Endothelial cell of umbilical vein (primary cell): ENCODE measurements around the gene RBM33. TPM values are rescaled to one million over a fixed set of nuclear protein-coding genes. Genes with fewer than 3 reads are reported as not detected.

Source experiments
- BruUV-seq: library from RNA; stranded (reverse); fragments of 400-500 nt; replicated peaks from 2 replicates; lab custom pipeline; 2021; lab: Mats Ljungman, UMichigan
- CTCF ChIA-PET: fragments of 300-600, 350-600 bp; sonication (Branson Sonifier 250); formaldehyde crosslinking; loops from one replicate; lab custom pipeline; 2021; ENCODE audit warnings: antibody characterized with exemption, inconsistent platforms; lab: Charles Lee
- POLR2A ChIA-PET: fragments of 300-600, 350-600 bp; sonication (Branson Sonifier 250); formaldehyde crosslinking; loops from one replicate; lab custom pipeline; 2021; ENCODE audit warnings: antibody characterized with exemption, inconsistent platforms; lab: Charles Lee
- DNase-seq: peaks from one replicate; pipeline ENCODE4 v3.0.0-alpha.2; 2011; ENCODE audit warnings: low read depth, low spot score
- FAIRE-seq: peaks from 2 replicates; lab custom pipeline; 2011; peaks lifted over from hg19 to GRCh38; lab: Jason Lieb, UNC
- H2AFZ ChIP-seq: 2 replicates; pipeline ENCODE4 v1.6.0; 2012; ENCODE audit warnings: low read depth, low read length, control low read depth, inconsistent platforms
- H3K27ac ChIP-seq: 2 replicates; pipeline ENCODE4 v1.5.1; 2011; ENCODE audit warnings: low read depth, mild to moderate bottlenecking, control low read depth, low read length, moderate library complexity; ENCODE audit not compliant: insufficient read depth
- H3K27me3 ChIP-seq, 2 experiments: 2 replicates each; pipeline versions ENCODE4 v1.6.0 to v1.6.1; 2011; ENCODE audit warnings: low read length in 2 of 2, mixed read lengths in 1 of 2; ENCODE audit not compliant: control insufficient read depth in 2 of 2, insufficient read depth in 2 of 2
- H3K36me3 ChIP-seq, 2 experiments: 2 replicates in 1 of 2; 3 replicates in 1 of 2; pipeline ENCODE4 v1.5.1; 2011; ENCODE audit warnings: low read length in 2 of 2, mild to moderate bottlenecking in 1 of 2, moderate library complexity in 1 of 2; ENCODE audit not compliant: control insufficient read depth in 2 of 2, insufficient read depth in 2 of 2; ENCODE audit errors: extremely low read depth in 1 of 2
- H3K4me1 ChIP-seq: 3 replicates; pipeline ENCODE4 v1.5.1; 2011; ENCODE audit warnings: mild to moderate bottlenecking, low read length; ENCODE audit not compliant: control insufficient read depth, insufficient read depth; ENCODE audit errors: extremely low read depth
- H3K4me2 ChIP-seq: 2 replicates; pipeline ENCODE4 v1.6.1; 2011; ENCODE audit warnings: low read length, control low read depth, mixed read lengths; ENCODE audit not compliant: insufficient read depth
- H3K4me3 ChIP-seq, 3 experiments: fragments of 200-600 bp in 1 of 3; sonication (generic), shearing (Covaris generic) in 1 of 3; replicated peaks in 1 of 3; 2 replicates each; pipeline ENCODE4 v1.5.1; 2011 to 2016; ENCODE audit warnings: control low read depth in 3 of 3, low read length in 3 of 3, mild to moderate bottlenecking in 2 of 3, inconsistent platforms in 1 of 3, low read depth in 1 of 3, moderate library complexity in 1 of 3; ENCODE audit not compliant: insufficient read depth in 1 of 3
- H3K79me2 ChIP-seq: 2 replicates; pipeline ENCODE4 v1.6.0; 2012; ENCODE audit warnings: low read length, inconsistent platforms; ENCODE audit not compliant: control insufficient read depth, insufficient read depth
- H3K9ac ChIP-seq: replicated peaks from 2 replicates; pipeline ENCODE3; 2011; ENCODE audit warnings: low read length, control low read depth; ENCODE audit not compliant: insufficient read depth; ENCODE audit errors: extremely low read depth
- H3K9me1 ChIP-seq: replicated peaks from 3 replicates; pipeline ENCODE4 v1.6.0; 2011; ENCODE audit warnings: mild to moderate bottlenecking, low read length; ENCODE audit not compliant: control insufficient read depth, insufficient read depth; ENCODE audit errors: extremely low read depth
- H3K9me3 ChIP-seq: replicated peaks from 2 replicates; pipeline ENCODE4 v1.5.1; 2012; ENCODE audit warnings: low read length, inconsistent platforms; ENCODE audit not compliant: control insufficient read depth, insufficient read depth
- H4K20me1 ChIP-seq: replicated peaks from 2 replicates; pipeline ENCODE3; 2011; ENCODE audit warnings: mild to moderate bottlenecking, low read length; ENCODE audit not compliant: control insufficient read depth, insufficient read depth; ENCODE audit errors: extremely low read depth
- EZH2 ChIP-seq: IDR thresholded peaks from 2 replicates; pipeline ENCODE4 v1.6.1; 2012; ENCODE audit warnings: borderline replicate concordance, low read depth, mild to moderate bottlenecking, moderate library complexity, low read length, inconsistent platforms; ENCODE audit not compliant: severe bottlenecking
- FOS ChIP-seq: IDR thresholded peaks from 2 replicates; pipeline ENCODE4 v1.6.1; 2011; ENCODE audit warnings: mild to moderate bottlenecking, low read length, moderate library complexity, borderline replicate concordance; ENCODE audit not compliant: insufficient read depth
- GATA2 ChIP-seq: IDR thresholded peaks from 2 replicates; pipeline ENCODE4 v1.7.0; 2011; ENCODE audit warnings: low read depth, mild to moderate bottlenecking, moderate library complexity, mixed read lengths, low read length; ENCODE audit not compliant: insufficient read length, insufficient read depth
- JUN ChIP-seq: IDR thresholded peaks from 2 replicates; pipeline ENCODE4 v1.6.1; 2011; ENCODE audit warnings: borderline replicate concordance, low read depth; ENCODE audit not compliant: insufficient read length, insufficient read depth
- MYC ChIP-seq: IDR thresholded peaks from one replicate; pipeline ENCODE4 v1.6.1; 2011; ENCODE audit warnings: mild to moderate bottlenecking, low read depth, low read length
- POLR2A ChIP-seq: IDR thresholded peaks from 2 replicates; pipeline ENCODE4 v1.6.1; 2012; ENCODE audit warnings: low read depth, mild to moderate bottlenecking, control low read depth, low read length
- POLR2AphosphoS5 ChIP-seq: IDR thresholded peaks from 2 replicates; pipeline ENCODE4 v1.6.1; 2012; ENCODE audit warnings: low read depth, mild to moderate bottlenecking, control low read depth, low read length, moderate library complexity; ENCODE audit not compliant: insufficient read depth
- dilution Hi-C: fragments of 300-500 bp; cut with MboI; formaldehyde crosslinking; loops from one replicate; pipeline ENCODE4 v1.15.0; 2019; ENCODE audit warnings: low sequenced_read_pairs; ENCODE audit not compliant: extremely low pct_ligation_motif_present
- intact Hi-C: fragments of 100-400 bp; cut with micrococcal nuclease; formaldehyde crosslinking; loops from one replicate; pipeline ENCODE4 v1.10.0; 2022
- polyA plus RNA-seq, 4 experiments: library from polyadenylated mRNA; depleted of rRNA in 3 of 4; stranded (reverse) in 3 of 4; unstranded in 1 of 4; fragments of >200 nt; gene quantifications; 2 replicates each; pipeline versions ENCODE4 v1.2.1 to v1.2.3, GENCODE V29; 2011 to 2012; ENCODE audit warnings: missing spikeins in 1 of 4
- total RNA-seq: library from RNA; stranded (reverse); gene quantifications from 2 replicates; pipeline ENCODE4 v1.2.3, GENCODE V29; 2021
- TF ChIP-seq, protein P1 (sequence below): IDR thresholded peaks from 2 replicates; pipeline ENCODE4 v1.6.1; 2011; ENCODE audit not compliant: insufficient read depth, insufficient read length
- TF ChIP-seq, protein P2 (sequence below), 2 donors: IDR thresholded peaks; 1 replicate in 1 of 2; 2 replicates in 1 of 2; pipeline ENCODE4 v1.5.1; 2011; ENCODE audit warnings: low read length in 2 of 2, mild to moderate bottlenecking in 2 of 2, moderate library complexity in 2 of 2, control low read depth in 1 of 2, inconsistent platforms in 1 of 2, low read depth in 1 of 2; ENCODE audit not compliant: insufficient read depth in 1 of 2; ENCODE audit errors: extremely low read depth in 1 of 2

RBM33 gene
- total and polyA plus RNA-seq, 2 donors (not counting 3 experiments of a cell fraction or from before 2014, with no cell fraction given) = 16.2 to 68.2 TPM

DNA sequence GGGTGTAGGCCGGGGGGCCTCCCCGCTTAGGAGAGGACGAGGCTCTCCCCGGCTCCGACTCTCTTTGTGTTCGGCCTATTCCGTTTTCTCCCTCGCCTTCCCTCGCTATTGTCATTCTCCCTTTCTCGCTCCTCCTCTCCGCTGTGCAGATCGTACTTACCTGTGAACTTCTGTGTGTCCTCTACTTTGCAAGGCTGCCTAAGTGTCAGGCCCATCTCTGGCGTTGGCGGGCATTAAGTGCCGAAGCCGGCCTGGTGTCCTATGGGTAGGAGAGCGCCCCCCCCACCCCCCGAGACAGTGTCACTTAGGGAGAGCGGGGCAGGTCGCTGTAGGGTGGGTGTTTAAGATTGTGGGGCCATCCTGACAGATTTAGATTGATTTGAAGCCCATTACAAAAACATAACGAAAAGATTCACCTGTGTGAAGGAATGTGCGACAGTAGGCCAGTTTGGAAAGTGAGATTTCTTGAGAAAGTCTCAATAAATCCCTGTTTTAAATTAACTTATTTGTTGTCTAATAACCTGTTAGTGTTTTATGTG is 579 bp downstream of the RBM33 start:
- Histone ChIP-seq H3K4me2 (peak overlapping the region; percentile 98), H3K4me1 (peaks cover 21% of the 10 kb centered on the region), H3K9ac (peak overlapping the region; percentile 99), H3K27ac (peak overlapping the region; percentile 92), H2AFZ (peak overlapping the region; percentile 98), H3K4me3 (peak overlapping the region; percentile 83 to 100 (median 98)), H3K79me2 (peaks cover 59% of the 10 kb centered on the region), H4K20me1 (peaks cover 4% of the 10 kb centered on the region), H3K9me3 (no peaks in the 10 kb centered on the region), H3K9me1 (no peaks in the 10 kb centered on the region), H3K27me3 (no peaks in the 10 kb centered on the region), H3K36me3 (peaks cover 0 to 2% of the 10 kb centered on the region in 2 experiments)
- POLR2A ChIA-PET = no interaction called here
- no TSS peak for BruUV-seq
- dilution Hi-C loops (no loop called here), intact Hi-C loops (loop anchor here (1.0 to 5.0 kb wide), 6 partner anchors 7 to 438 kb away; no protein-coding TSS in a partner anchor)
- DNase-seq = peak; percentile 60
- no peak for FAIRE-seq
- TF ChIP-seq EZH2 (no peak), GATA2 (no peak), JUN (no peak), POLR2A (no peak), POLR2AphosphoS5 (no peak), MYC (no peak), FOS (no peak)
- TF ChIP-seq, protein P1, sequence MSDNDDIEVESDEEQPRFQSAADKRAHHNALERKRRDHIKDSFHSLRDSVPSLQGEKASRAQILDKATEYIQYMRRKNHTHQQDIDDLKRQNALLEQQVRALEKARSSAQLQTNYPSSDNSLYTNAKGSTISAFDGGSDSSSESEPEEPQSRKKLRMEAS = no peak
- TF ChIP-seq, protein P2, sequence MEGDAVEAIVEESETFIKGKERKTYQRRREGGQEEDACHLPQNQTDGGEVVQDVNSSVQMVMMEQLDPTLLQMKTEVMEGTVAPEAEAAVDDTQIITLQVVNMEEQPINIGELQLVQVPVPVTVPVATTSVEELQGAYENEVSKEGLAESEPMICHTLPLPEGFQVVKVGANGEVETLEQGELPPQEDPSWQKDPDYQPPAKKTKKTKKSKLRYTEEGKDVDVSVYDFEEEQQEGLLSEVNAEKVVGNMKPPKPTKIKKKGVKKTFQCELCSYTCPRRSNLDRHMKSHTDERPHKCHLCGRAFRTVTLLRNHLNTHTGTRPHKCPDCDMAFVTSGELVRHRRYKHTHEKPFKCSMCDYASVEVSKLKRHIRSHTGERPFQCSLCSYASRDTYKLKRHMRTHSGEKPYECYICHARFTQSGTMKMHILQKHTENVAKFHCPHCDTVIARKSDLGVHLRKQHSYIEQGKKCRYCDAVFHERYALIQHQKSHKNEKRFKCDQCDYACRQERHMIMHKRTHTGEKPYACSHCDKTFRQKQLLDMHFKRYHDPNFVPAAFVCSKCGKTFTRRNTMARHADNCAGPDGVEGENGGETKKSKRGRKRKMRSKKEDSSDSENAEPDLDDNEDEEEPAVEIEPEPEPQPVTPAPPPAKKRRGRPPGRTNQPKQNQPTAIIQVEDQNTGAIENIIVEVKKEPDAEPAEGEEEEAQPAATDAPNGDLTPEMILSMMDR (IDR thresholded peaks at IDR 0.05; ENCODE audit: extremely low read depth in 1 of 2, insufficient read depth in 1 of 2, low read depth in 1 of 2, low read length in 2 of 2) = no peak
- CTCF ChIA-PET = interaction anchor here (1.4 kb wide), 2 partner anchors 46 to 57 kb away, joined by 6 to 17 read pairs; no protein-coding TSS in a partner anchor
